GM19468 (cell line): ENCODE results near the gene ZNF521.

Experiments
- ATAC-seq: cut with Tn5 transposase; IDR thresholded peaks from one replicate; pipeline ENCODE4 v1.9.1; 2021; ENCODE audit warnings: mild to moderate bottlenecking, moderate library complexity, moderate number of reproducible peaks; ENCODE audit not compliant: unreplicated experiment; ENCODE audit errors: extremely low read depth

Gene ZNF521

DNA sequence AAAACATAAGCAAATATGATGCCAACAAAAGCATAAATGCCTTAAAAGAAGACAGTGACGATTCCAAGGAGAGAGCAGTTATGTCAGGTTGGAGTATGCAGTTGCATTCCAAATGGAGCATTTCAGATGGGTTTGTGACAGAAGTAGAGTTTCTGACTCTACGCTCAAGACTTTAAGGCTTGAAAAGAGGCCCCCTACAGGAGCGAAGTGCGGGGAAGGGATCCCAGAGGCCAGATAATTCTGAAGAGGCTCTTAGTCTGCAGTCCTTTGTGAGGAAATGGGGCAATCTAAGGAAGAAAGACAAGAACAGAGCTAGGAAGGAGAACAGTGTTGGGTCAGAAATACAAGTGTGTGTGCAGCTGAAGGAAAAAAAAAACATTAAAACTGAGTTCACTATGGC lies 95.5 kb downstream of the ZNF521 start:
- ATAC-seq, result no peak

DNA sequence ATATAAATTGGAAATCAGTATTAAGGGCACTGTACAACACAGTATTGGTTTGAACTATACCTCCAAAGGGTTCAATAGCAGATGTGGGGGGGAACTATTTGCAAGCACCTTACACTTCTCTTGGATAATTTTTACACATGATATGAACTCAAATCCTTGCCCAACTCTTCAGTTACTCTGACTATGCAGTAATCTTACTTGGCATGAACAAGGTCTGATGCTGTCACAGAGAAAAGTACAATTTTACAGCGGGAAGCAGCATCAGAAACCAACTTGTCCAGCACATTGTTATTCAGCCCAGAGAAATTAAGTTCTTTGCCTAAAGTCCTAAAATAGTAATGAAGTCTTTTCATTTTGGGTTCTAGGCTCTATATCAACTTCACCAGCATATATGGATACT lies 98.2 kb downstream of the ZNF521 start:
- no peak for ATAC-seq

DNA sequence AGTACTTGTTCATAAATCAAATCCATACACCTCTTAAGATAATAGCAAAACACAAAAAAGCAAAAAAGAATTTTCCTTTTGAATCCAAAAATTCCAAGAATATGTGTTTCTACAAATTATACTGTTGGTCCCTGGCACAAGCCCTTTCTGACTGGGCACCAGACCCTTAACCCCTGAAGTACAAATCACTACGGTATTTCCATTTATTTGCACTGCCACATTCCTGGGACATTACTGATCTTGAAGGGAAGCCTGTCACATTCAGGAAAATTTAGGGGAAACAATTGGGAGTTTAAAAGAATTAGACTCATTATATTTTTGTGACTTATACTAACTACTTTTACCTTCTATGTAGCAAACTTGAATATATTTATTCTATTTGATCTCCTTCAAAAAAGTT lies 98.8 kb downstream of the ZNF521 start:
- no peak for ATAC-seq

DNA sequence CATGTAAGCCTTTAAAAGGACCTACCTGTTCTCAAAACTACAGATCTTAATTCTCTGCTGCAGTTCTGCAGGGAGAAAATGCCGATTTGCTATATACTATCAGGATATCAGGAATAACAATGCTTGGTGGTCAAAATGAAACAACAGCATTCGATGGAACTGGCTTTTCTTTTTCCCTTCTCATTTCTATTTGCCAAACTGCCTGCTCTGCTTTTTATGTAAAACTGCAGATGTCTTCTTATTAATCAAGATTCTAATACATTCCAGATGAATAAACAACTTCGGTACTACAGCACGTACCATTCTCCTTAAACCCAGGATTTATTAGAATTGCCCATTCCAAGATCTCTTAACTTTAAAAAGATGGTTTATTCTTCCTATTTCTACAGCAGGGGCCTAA lies 100.9 kb downstream of the ZNF521 start:
- no peak for ATAC-seq

DNA sequence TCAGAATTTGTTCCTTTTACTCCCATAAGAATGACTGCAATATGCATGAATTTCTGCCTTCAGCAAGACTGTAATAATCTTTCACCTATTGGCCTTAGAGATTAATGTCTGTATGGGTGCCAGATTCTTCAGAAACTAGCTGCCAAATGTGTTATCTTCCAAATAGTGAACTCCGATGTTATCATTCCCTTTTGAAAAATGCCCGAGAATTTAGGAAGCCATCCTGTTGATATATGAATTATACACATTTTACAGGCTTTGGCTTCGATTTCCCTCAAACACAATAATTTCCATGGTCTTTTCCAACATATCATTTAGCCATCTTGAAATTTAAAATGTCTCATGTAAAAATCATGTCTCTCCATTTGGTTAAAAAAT lies 101.5 kb downstream of the ZNF521 start:
- no peak for ATAC-seq

- no peak for ATAC-seq
These were observed 103.2 kb downstream of the ZNF521 start for GRCh38 chr18:25248755-25249154.

DNA sequence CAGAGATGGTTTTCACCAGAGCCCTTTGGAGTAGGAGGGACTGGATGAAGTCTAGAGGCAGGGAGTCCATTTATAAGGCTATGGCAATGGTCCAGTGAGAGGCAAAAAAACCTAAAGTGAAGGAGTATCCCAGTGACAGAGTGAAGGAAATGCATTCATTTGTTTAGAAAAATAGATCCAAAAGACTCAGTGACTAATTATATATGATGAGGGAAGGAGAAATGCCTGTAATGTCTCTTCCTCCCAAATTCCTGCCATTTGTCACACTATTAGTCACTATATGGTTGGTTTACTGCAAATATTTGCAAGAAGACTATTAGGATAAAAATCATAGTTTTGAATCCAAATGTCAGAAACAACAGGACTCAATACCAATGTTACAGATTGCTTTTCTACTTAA lies 104.2 kb downstream of the ZNF521 start:
- ATAC-seq, result no peak

DNA sequence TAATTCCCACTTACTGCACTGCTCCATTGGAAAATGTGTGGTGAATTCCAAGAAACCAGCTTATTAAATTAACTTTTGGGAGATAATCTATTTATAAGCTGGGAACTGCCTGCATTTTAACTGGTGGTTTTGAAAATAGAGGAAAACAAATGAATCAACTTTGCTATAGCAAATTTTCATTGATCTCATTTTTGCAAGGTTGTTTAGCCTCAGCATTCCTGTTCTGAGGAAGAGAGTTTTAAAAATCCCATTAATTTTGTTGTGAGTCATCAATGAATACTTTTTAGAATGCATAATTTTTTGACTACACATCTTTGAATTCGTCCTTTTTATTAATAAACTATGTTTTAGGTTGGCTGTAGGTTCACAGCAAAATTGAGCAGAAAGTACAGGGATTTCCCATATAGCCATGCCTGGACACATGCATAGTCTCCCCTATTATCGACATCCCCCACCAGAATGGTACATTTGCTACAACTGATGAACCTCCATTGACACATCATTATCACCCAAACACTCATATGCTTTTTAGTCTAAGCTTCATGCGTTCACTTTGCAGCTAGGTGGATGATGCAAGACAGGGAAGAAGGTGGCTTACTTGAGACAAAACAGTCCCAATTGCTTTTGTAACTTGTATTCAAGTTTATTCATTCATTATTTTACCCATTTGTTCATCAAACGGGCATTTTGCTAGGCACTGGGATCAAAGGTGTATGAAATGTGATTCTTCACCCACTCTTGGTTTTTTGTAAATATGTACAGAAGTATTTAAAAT lies 106.9 kb downstream of the ZNF521 start:
- no peak for ATAC-seq

- ATAC-seq, result no peak
These were observed 107.8 kb downstream of the ZNF521 start for GRCh38 chr18:25244170-25244569.

DNA sequence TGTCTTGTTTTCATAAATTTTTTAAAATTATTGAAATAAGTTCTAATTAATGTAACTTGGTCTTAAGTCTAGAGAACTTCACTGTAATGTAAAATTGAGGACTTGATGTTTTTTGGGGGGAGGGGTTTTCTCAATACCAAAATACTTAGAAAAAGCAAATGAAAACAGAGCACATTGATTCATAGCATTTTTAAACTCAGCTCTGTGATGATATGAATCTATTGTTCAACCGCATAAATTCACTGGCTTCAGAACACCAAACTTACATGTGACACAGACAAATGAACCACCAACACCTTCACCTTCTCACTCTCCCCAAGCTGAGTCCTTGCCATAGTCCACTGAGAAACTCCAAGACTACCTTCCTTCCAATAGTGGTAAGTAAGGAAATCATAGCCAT lies 108.2 kb downstream of the ZNF521 start:
- no peak for ATAC-seq

GRCh38 chr18:25243257-25243656 lies 108.7 kb downstream of the ZNF521 start:
- ATAC-seq, result no peak

GRCh38 chr18:25240420-25240770 lies 111.6 kb downstream of the ZNF521 start:
- ATAC-seq, result no peak

- ATAC-seq, result no peak
These were observed 112.2 kb downstream of the ZNF521 start for GRCh38 chr18:25239581-25240419.

DNA sequence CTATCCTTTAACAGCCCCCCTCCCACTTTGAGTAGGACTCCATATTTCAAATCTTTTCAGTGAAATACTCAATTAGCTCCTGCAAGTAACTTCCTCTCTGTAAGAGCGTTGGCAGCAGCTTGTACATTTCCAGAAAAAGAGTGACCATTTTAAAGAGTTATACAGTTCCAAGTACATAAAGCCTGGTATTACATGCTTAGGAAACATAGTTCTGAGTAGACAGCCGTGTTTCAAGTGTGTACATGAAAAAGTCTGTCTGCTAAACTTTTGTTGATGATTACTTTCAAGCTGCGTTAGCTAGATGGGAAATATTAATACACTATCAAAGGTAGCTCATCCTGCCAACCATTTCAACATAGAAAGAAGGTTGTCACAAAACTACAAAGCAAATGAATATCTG lies 112.8 kb downstream of the ZNF521 start:
- no peak for ATAC-seq

DNA sequence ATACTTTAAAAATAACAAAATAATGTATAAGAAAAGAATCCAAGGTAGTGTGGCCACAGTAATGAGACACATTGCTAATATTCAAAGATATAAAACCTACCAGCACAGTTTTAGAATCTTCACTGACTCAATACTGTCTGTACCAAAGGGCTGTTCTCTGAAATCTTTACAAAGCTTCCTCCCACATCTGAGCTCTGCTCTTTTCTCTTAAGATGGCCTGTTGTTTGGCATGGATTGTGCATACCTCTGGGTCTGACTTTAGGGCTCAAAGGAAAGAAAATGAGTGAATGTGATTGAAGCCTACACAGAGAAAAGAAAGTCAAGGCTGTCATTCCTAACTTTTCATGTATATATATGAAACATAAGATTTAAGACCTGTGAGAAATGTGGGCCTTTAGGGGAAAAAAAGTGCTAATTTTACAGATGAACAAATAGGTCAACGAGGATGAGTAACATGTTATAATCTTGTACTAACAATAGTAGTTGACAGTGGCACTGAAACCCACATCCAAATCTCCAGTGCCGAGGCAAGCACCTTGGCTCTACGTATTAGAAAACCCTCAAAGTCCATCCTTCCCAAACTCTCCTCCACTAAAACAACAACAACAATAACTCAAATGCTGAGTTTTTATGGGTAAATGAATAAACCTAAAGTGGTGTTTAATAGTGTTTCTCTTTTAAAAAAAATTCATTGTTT lies 114.2 kb downstream of the ZNF521 start:
- no peak for ATAC-seq

DNA sequence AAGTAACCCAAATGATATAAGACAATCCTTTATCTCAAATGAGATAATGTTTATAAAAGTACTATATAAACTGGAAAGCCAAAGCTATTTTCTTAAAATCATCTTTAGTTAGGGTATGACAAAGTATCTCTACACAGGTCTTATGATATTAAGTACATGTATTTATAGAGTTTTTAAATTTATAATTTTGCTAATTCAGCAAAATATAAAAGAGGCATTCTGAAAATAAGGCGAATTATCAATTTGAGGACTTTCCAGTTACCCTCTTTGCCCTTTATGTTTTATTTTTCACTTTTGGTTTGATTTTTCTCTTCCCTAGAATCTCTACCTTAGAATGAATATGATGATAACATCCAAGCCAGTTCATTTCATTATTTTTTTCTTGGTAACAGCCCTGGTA lies 115.2 kb downstream of the ZNF521 start:
- no peak for ATAC-seq

DNA sequence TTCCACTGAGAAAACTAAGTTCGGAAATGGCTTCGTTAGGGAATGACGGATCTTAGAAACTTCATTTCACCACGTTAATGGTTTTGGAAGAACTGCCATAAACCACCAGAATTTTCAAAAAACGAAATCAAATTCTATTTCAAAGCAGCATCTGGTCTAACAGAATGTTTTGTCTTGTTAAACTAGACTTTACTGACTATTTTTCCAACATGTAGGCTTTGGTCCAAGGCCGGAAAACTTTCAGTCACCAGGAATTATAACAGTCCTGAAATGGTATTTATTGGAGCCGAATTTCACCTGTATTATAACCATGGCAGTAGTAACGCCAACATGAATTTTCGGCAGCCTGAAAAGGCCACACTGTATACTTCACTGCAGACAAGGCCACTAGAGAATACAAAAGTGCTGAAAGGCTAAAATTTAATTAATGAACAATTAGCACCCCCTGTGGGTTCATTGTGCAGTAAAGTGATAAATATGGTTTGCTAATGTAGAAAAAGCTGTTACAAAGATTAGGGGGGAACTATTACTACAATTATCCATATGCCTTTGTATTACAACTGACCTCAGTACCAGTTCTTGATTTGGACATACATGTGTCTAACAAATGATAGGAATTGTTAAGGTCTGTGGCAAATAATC lies 116.4 kb downstream of the ZNF521 start:
- no peak for ATAC-seq

GRCh38 chr18:25234740-25235345 lies 117.1 kb downstream of the ZNF521 start:
- ATAC-seq, result no peak

GRCh38 chr18:25234322-25234639 lies 117.7 kb downstream of the ZNF521 start:
- ATAC-seq, result no peak

- no peak for ATAC-seq
These were observed 118.2 kb downstream of the ZNF521 start for GRCh38 chr18:25233528-25234321.
